ENCODE results near the gene MYEOV. TPM values are rescaled to one million over a fixed set of nuclear protein-coding genes. Genes with fewer than 3 reads are reported as not detected.

Gene MYEOV
- total and polyA plus RNA-seq, 4 donors, result 0.37 to 0.82 (median 0.64) TPM

GRCh38 chr11:69342588-69343330 is 48.8 kb downstream of the MYEOV start:
- H3K36me3 ChIP-seq (ENCODE audit: control insufficient read depth in 4 of 4, insufficient read depth in 4 of 4, low read length in 4 of 4), result no peaks in the 10 kb centered on the region
- no peak overlapping the region for H3K9ac ChIP-seq (ENCODE audit: insufficient read depth in 1 of 2, low read length in 2 of 2)
- H3K27me3 ChIP-seq (ENCODE audit: control insufficient read depth in 3 of 3, insufficient read depth in 3 of 3, low read length in 2 of 3), result no peaks in the 10 kb centered on the region
- H3K4me1 ChIP-seq (ENCODE audit: control insufficient read depth in 5 of 5, insufficient read depth in 5 of 5, low read length in 5 of 5), result no peaks in the 10 kb centered on the region
- no peak for TF ChIP-seq CTCF (IDR thresholded peaks at IDR 0.05; ENCODE audit: control extremely low read depth, extremely low read depth)
- H3K4me3 ChIP-seq, result no peak overlapping the region
- no peak overlapping the region for H3K27ac ChIP-seq (ENCODE audit: low read depth in 1 of 2, low read length in 1 of 2)
- 91% methylated on average over 13 of the region's 13 CpGs for WGBS, 2 donors
- DNase-seq (no peak), ATAC-seq (ENCODE audit: insufficient read depth, low FRiP score) (no peak)
- peaks cover 0 to 3% (median 0%) of the 10 kb centered on the region in 4 donors for H3K9me3 ChIP-seq (ENCODE audit: control insufficient read depth in 4 of 4, insufficient read depth in 3 of 4, low read length in 3 of 4)

- Histone ChIP-seq H3K9ac (ENCODE audit: insufficient read depth in 1 of 2, low read length in 2 of 2) (no peak overlapping the region), H3K27me3 (ENCODE audit: control insufficient read depth in 3 of 3, insufficient read depth in 3 of 3, low read length in 2 of 3) (no peaks in the 10 kb centered on the region), H3K4me3 (no peak overlapping the region), H3K27ac (ENCODE audit: low read depth in 1 of 2, low read length in 1 of 2) (no peak overlapping the region), H3K9me3 (ENCODE audit: control insufficient read depth in 4 of 4, insufficient read depth in 3 of 4, low read length in 3 of 4) (peaks cover 0 to 7% (median 0%) of the 10 kb centered on the region in 4 donors), H3K4me1 (ENCODE audit: control insufficient read depth in 5 of 5, insufficient read depth in 5 of 5, low read length in 5 of 5) (no peaks in the 10 kb centered on the region), H3K36me3 (ENCODE audit: control insufficient read depth in 4 of 4, insufficient read depth in 4 of 4, low read length in 4 of 4) (no peaks in the 10 kb centered on the region)
- 97 to 98% methylated on average over 13 of the region's 13 CpGs for WGBS, 2 donors
- ATAC-seq (ENCODE audit: insufficient read depth, low FRiP score) (no peak), DNase-seq (peak in 1 of 3 donors; percentile 5)
- TF ChIP-seq CTCF (IDR thresholded peaks at IDR 0.05; ENCODE audit: control extremely low read depth, extremely low read depth), result no peak
Observed at GRCh38 chr11:69343401-69344321, 49.7 kb downstream of the MYEOV start.

GRCh38 chr11:69344570-69345145 is 50.7 kb downstream of the MYEOV start:
- H3K4me3 ChIP-seq, result no peak overlapping the region
- WGBS, 2 donors, result 87 to 88% methylated on average over 7 of the region's 7 CpGs
- TF ChIP-seq CTCF (IDR thresholded peaks at IDR 0.05; ENCODE audit: control extremely low read depth, extremely low read depth), result no peak
- H3K36me3 ChIP-seq (ENCODE audit: control insufficient read depth in 4 of 4, insufficient read depth in 4 of 4, low read length in 4 of 4), result no peaks in the 10 kb centered on the region
- ATAC-seq (ENCODE audit: insufficient read depth, low FRiP score) (no peak), DNase-seq (peak in 1 of 3 donors; percentile 4)
- no peak overlapping the region for H3K27ac ChIP-seq (ENCODE audit: low read depth in 1 of 2, low read length in 1 of 2)
- H3K9ac ChIP-seq (ENCODE audit: insufficient read depth in 1 of 2, low read length in 2 of 2), result no peak overlapping the region
- H3K4me1 ChIP-seq (ENCODE audit: control insufficient read depth in 5 of 5, insufficient read depth in 5 of 5, low read length in 5 of 5), result no peaks in the 10 kb centered on the region
- H3K9me3 ChIP-seq (ENCODE audit: control insufficient read depth in 4 of 4, insufficient read depth in 3 of 4, low read length in 3 of 4), result peaks cover 0 to 10% (median 0%) of the 10 kb centered on the region in 4 donors
- no peaks in the 10 kb centered on the region for H3K27me3 ChIP-seq (ENCODE audit: control insufficient read depth in 3 of 3, insufficient read depth in 3 of 3, low read length in 2 of 3)

Other genes with a start within 250 kb of the MYEOV start
- gene TPCN2, start 245.2 kb upstream of the MYEOV start, total RNA-seq, result 10 to 100 TPM; 16.8 to 25.0 TPM
- gene TPCN2, start 245.2 kb upstream of the MYEOV start, polyA plus RNA-seq, result 10 to 100 TPM; 10.0 to 12.3 TPM
- 1 to 10 TPM in 1 of 2 donors, under 1 TPM in 1; 0.74 to 1.3 TPM for gene SMIM38, start 138.2 kb upstream of the MYEOV start, total RNA-seq
- under 1 TPM; 0.08 to 0.12 TPM for gene SMIM38, start 138.2 kb upstream of the MYEOV start, polyA plus RNA-seq
- gene LINC01488, start 187.5 kb downstream of the MYEOV start, total RNA-seq, result not detected
- gene LINC01488, start 187.5 kb downstream of the MYEOV start, polyA plus RNA-seq, result not detected

Measured in lung (tissue), 12 donors.